Measurements from ENCODE around the gene ZBTB17. TPM values are rescaled to one million over a fixed set of nuclear protein-coding genes. Genes with fewer than 3 reads are reported as not detected.

Gene ZBTB17
- total RNA-seq, 1 experiment from 2014 or later: 22.1 TPM

- no peak for TF ChIP-seq CTCF (IDR thresholded peaks at IDR 0.05; ENCODE audit: unreplicated experiment)
- no peaks in the 10 kb centered on the region for H3K9me3 Mint-ChIP-seq (ENCODE audit: low read depth, unreplicated experiment)
- CTCF ChIA-PET: interaction anchor here (0.7 kb wide), 1 partner anchor 12 kb away, joined by 3 read pairs; no protein-coding TSS in a partner anchor
- H3K27me3 Mint-ChIP-seq (ENCODE audit: unreplicated experiment): no peaks in the 10 kb centered on the region
- no peak overlapping the region for H3K27ac Mint-ChIP-seq (ENCODE audit: unreplicated experiment)
- H3K36me3 Mint-ChIP-seq (ENCODE audit: insufficient read depth, unreplicated experiment): peaks cover 34% of the 10 kb centered on the region
- no peaks in the 10 kb centered on the region for H3K4me1 Mint-ChIP-seq (ENCODE audit: low read depth, unreplicated experiment)
- no peak for DNase-seq
- intact Hi-C loops (cut with micrococcal nuclease; ENCODE audit: unreplicated experiment): no loop called here
- BruUV-seq (replicated peaks): no TSS peak
- H3K4me3 Mint-ChIP-seq (ENCODE audit: low read depth, unreplicated experiment): no peak overlapping the region
Measured at GRCh38 chr1:15944308-15945010, 31.4 kb downstream of the ZBTB17 start.

- CTCF ChIA-PET: no interaction called here
- no peak overlapping the region for H3K27ac Mint-ChIP-seq (ENCODE audit: unreplicated experiment)
- no peak overlapping the region for H3K4me3 Mint-ChIP-seq (ENCODE audit: low read depth, unreplicated experiment)
- TF ChIP-seq CTCF (IDR thresholded peaks at IDR 0.05; ENCODE audit: unreplicated experiment): no peak
- H3K27me3 Mint-ChIP-seq (ENCODE audit: unreplicated experiment): no peaks in the 10 kb centered on the region
- no TSS peak for BruUV-seq (replicated peaks)
- H3K9me3 Mint-ChIP-seq (ENCODE audit: low read depth, unreplicated experiment): no peaks in the 10 kb centered on the region
- H3K36me3 Mint-ChIP-seq (ENCODE audit: insufficient read depth, unreplicated experiment): peaks cover 39% of the 10 kb centered on the region
- no peaks in the 10 kb centered on the region for H3K4me1 Mint-ChIP-seq (ENCODE audit: low read depth, unreplicated experiment)
- no peak for DNase-seq
- intact Hi-C loops (cut with micrococcal nuclease; ENCODE audit: unreplicated experiment): no loop called here
Measured at GRCh38 chr1:15943992-15944307, 32.0 kb downstream of the ZBTB17 start.

GRCh38 chr1:15943328-15943991, 32.4 kb downstream of the ZBTB17 start:
- DNase-seq: no peak
- Mint-ChIP-seq H3K4me1 (ENCODE audit: low read depth, unreplicated experiment) (no peaks in the 10 kb centered on the region), H3K9me3 (ENCODE audit: low read depth, unreplicated experiment) (no peaks in the 10 kb centered on the region), H3K4me3 (ENCODE audit: low read depth, unreplicated experiment) (no peak overlapping the region), H3K36me3 (ENCODE audit: insufficient read depth, unreplicated experiment) (peaks cover 39% of the 10 kb centered on the region), H3K27ac (ENCODE audit: unreplicated experiment) (no peak overlapping the region), H3K27me3 (ENCODE audit: unreplicated experiment) (no peaks in the 10 kb centered on the region)
- intact Hi-C loops (cut with micrococcal nuclease; ENCODE audit: unreplicated experiment): no loop called here
- BruUV-seq (replicated peaks): no TSS peak
- CTCF ChIA-PET: no interaction called here
- TF ChIP-seq CTCF (IDR thresholded peaks at IDR 0.05; ENCODE audit: unreplicated experiment): no peak

GRCh38 chr1:15942661-15943327, 33.1 kb downstream of the ZBTB17 start:
- H3K27me3 Mint-ChIP-seq (ENCODE audit: unreplicated experiment): no peaks in the 10 kb centered on the region
- H3K4me1 Mint-ChIP-seq (ENCODE audit: low read depth, unreplicated experiment): no peaks in the 10 kb centered on the region
- intact Hi-C loops (cut with micrococcal nuclease; ENCODE audit: unreplicated experiment): no loop called here
- H3K27ac Mint-ChIP-seq (ENCODE audit: unreplicated experiment): no peak overlapping the region
- no peak for DNase-seq
- CTCF ChIA-PET: no interaction called here
- peaks cover 40% of the 10 kb centered on the region for H3K36me3 Mint-ChIP-seq (ENCODE audit: insufficient read depth, unreplicated experiment)
- no TSS peak for BruUV-seq (replicated peaks)
- TF ChIP-seq CTCF (IDR thresholded peaks at IDR 0.05; ENCODE audit: unreplicated experiment): no peak
- H3K9me3 Mint-ChIP-seq (ENCODE audit: low read depth, unreplicated experiment): no peaks in the 10 kb centered on the region
- no peak overlapping the region for H3K4me3 Mint-ChIP-seq (ENCODE audit: low read depth, unreplicated experiment)
